ENCODE measurements around the gene CLDN3. TPM values are rescaled to one million over a fixed set of nuclear protein-coding genes. Genes with fewer than 3 reads are reported as not detected.
A peak's percentile ranks its signal among the peaks of the same experiment; 100 is the strongest.
"Not testable (repeated sequence)": the region's sequence is repeated elsewhere in the genome, so short reads cannot be mapped to it uniquely, and the experiment has no call there.

The CLDN3 gene, protein sequence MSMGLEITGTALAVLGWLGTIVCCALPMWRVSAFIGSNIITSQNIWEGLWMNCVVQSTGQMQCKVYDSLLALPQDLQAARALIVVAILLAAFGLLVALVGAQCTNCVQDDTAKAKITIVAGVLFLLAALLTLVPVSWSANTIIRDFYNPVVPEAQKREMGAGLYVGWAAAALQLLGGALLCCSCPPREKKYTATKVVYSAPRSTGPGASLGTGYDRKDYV
- total RNA-seq (2014; rRNA removed; shearing (Covaris generic)): not detected in 2 replicates

DNA sequence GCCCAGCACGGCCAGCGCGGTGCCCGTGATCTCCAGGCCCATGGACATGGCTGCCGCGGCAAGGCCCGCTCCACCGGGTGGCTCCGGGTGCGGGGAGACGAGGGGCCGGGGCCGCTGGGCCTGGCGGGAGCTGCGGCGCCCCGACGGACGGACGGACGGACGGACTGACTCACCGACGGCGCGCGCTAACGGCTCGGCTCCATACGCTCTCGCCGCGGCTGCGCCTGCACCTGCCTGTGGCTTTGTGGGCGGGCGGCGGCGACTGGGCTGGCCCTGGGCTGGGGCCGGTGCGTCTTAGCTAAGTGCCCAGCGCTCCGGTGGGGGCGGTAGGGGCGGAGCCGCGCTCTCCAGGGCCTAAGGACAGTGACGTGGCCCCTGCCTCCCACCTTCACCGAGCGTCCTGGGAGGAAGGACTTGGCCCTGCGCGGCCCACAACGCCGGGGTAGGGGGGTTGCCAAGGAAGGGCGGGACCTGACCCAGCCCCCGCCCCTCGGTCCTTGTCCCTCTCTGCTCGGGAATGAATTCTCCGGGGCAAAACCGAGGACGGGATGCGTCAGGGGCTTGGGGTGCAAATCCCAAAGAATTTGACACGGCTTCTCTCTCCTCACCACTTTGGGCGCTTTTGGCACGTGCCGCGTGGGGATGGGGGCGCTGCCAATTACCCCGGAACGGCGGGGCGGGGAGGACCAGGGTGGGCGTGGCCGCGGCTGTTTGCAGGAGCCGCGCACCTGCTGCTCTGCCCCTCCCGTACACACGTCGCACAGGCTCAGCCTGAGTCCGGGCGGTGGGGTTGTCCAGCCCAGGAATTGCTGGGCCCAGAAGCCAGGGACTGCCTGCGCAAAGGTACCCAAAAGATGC lies at the start of gene CLDN3:
Gene CLDN3, minus strand, starts transcription at position 269 of the 858 bp plus-strand sequence. Its CDS starts 221 bp downstream, at position 48.
- DNase-seq (ENCODE audit: low spot score): peak; percentile 88
- in situ Hi-C loops (cut with HindIII; ENCODE audit: low sequenced_read_pairs): no loop called here

DNA sequence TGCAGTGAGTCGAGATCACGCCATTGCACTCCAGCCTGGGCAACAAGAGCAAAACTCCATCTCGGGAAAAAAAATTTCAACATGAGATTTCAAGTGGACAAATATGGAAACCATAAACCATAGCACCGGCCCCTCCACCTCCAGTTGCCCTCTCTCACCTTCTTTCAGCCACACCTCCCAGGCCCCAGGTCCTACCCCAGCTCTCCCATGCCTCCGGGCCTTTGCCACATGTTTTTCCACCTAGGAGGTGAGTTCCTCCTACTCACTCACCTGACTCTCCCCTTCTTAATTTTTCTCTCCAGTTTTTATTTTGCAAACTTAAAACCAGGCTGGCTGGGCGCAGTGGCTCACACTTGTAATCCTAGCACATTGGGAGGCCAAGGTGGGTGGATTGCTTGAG lies 47.1 kb upstream of the CLDN3 start:
- in situ Hi-C loops (cut with HindIII; ENCODE audit: low sequenced_read_pairs): no loop called here
- DNase-seq (ENCODE audit: low spot score): no peak

DNA sequence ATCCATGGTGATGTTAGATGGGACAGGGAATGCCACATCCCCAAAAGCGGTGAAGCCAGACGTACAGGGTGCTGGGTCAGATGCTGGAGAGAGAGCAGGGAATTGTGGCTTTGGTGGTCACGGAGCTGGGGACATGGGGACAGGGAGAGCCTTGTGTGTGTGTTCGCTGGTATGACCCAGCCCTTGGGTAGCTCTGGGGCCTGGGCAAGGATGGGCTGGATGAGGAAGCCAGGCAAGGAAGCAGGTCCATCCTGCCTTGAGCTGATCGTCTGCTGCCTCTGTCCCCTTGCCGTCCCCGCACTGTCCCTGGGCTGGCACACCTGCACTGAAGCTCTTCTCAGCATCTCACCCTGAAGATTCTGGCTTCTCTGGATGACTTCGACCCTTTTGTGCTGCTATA lies 45.4 kb upstream of the CLDN3 start:
- in situ Hi-C loops (cut with HindIII; ENCODE audit: low sequenced_read_pairs): no loop called here
- DNase-seq (ENCODE audit: low spot score): no peak

DNA sequence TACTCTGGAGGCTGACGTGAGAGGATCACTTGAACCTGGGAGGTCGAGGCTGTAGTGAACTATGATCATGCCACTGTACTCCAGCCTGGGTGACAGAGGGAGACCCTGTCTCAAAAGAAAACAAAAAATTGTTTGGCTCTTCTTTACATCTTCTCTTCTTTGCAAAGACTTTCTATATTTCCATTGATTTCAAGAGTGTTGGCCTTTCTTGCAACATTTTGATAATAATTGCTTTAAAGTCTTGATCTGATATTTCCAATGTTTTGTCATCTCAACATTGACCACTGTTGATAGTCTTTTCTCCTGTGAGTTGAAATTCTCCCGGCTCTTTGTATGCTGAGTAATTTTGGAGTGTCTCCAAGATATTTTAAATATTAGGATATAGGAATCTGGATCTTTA lies 42.9 kb upstream of the CLDN3 start:
- DNase-seq (ENCODE audit: low spot score): no peak
- in situ Hi-C loops (cut with HindIII; ENCODE audit: low sequenced_read_pairs): no loop called here

DNA sequence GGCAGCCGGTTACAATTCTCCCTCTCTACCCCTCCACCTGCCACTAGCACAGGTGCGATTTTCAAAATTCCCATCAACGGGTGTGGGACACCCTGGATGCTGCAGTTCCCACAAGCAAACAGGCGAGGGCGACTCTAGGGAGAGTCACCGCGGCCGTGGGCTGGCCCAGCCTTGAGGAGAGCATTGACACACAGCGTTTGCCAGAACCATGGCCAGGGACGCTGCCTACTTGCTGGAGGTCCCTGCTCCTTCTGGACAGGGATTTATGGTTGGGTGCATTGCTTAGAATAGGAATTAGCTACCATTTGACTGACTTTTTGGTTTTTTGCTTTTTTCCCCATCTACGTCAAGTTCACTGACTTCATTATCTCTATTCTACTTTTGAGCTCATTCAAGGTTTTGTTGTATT lies 41.7 kb upstream of the CLDN3 start:
- DNase-seq (ENCODE audit: low spot score): peak; percentile 54
- in situ Hi-C loops (cut with HindIII; ENCODE audit: low sequenced_read_pairs): no loop called here

DNA sequence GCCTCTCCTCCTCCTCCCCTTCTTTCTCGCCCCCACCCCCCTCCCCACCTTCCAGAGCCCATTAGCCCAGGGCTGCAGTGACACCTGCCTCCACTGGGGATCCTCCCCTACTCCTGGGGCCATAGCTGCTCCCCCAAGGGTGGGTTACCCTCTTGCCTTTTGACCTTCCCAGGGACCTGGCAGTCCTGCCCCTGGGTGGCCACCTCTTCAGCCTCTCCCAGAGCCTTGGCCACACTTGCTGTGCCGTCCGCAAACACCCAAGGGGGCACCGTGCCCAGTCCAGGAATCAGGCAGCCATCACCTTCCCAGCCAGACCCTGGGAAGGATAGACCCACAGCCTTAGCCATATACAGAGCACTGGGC lies 40.9 kb upstream of the CLDN3 start:
- in situ Hi-C loops (cut with HindIII; ENCODE audit: low sequenced_read_pairs): no loop called here
- no peak for DNase-seq (ENCODE audit: low spot score)

DNA sequence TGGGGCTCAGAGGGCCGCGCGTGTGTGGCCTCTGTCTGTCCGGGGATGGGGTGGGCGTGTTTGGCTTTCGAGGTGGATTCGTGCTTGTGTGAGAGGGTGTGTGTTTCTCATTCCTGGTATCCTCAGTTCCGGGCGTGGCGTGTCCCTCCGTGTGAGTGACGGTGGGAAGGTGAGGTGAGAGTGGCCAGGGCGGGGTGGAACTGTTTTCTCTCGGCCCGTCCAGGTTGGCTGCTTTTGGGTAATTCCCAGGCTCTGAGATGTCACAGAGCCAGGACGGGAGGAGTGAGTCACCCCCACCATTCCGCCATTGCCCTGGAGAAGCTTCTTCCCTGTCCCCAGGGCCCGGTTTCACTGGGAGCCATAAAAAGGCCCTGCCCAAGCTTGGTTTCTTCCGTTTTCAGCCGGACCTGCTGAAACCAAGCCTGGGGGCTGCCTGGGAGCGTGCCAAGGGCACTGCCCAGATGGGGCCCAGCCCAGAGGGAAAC lies 39.4 kb upstream of the CLDN3 start:
- in situ Hi-C loops (cut with HindIII; ENCODE audit: low sequenced_read_pairs): no loop called here
- DNase-seq (ENCODE audit: low spot score): no peak

DNA sequence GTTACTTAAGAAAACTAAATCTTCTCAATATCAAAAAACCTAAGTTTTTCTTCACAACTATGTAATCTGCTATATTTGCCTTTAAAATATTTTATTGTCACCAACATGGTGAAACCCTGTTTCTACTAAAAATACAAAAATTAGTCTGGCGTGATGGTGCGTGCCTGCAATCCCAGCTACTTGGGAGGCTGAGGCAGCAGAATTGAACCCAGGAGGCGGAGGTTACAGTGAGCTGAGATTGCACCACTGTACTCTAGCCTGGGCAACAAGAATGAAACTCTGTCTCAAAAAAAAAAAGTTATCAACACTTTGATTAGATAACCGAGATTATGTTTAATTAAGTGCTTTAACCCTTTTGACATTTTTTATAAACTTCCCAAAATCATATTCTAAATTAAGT lies 32.4 kb upstream of the CLDN3 start:
- no peak for DNase-seq (ENCODE audit: low spot score)
- in situ Hi-C loops (cut with HindIII; ENCODE audit: low sequenced_read_pairs): no loop called here

DNA sequence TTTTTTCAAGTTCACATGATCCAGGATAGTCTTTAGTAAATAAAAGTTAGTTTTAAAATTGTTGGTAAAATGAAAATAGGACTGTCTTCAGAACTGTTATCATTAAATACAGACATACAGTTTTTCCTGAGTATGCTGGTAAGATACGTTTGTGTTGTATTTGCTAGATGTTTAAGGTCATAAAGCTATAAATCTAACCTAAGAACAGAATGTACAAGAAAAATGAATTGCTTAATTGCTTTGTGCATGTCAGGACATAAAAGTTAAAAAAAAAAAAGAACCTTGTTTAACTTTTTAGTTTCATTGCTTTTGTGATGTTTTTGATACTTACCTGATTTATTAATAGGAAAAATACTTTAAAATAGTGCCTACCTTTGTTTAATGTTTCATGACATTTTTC lies 31.5 kb upstream of the CLDN3 start:
- in situ Hi-C loops (cut with HindIII; ENCODE audit: low sequenced_read_pairs): no loop called here
- no peak for DNase-seq (ENCODE audit: low spot score)

DNA sequence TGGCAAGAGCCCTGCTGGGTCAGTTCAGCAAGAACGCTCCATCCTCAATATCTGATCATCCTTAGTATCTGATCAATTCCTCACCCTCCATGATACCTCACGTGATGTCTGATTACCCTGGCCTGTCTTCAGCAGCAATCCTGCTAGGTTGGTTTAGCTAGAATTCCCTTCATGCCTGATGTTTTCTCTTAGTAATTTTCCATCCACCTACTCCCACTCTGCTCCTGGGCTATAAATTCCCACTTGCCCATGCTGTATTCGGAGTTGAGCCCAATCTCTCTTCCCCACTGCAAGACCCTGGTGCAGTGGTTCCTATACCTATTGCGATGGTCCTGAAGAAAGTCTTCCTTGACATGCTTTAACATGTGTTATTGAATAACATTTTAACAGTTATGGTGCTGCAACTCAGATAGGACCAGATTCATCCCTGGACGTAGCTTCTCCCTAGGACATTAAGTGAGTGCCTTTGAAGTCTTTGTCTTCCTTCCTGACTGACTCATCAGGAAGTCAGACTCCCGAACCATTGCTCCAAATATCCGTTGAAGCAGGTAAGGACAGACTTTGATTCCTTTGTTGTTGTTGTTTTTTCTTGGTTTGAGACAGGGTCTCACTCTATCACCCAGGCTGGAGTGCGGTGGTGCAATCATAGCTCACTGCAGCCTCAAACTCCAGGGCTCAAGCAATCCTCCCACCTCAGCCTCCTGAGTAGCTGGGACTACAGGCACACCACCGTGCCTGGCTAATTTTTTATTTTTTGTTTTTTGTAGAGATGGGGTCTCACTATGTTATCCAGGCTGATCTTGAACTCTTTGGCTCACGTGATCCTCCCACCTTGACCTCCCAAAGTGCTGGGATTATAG lies 29.4 kb upstream of the CLDN3 start:
- in situ Hi-C loops (cut with HindIII; ENCODE audit: low sequenced_read_pairs): no loop called here
- no peak for DNase-seq (ENCODE audit: low spot score)

DNA sequence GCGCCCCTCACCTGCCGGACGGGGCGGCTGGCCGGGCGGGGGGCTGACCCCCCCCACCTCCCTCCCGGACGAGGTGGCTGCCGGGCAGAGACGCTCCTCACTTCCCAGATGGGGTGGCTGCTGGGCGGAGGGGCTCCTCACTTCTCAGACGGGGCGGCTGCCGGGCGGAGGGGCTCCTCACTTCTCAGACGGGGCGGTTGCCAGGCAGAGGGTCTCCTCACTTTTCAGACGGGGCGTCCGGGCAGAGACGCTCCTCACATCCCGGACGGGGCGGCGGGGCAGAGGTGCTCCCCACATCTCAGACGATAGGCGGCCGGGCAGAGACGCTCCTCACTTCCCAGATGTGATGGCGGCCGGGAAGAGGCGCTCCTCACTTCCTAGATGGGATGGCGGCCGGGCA lies 27.1 kb upstream of the CLDN3 start:
- in situ Hi-C loops (cut with HindIII; ENCODE audit: low sequenced_read_pairs); DNase-seq (ENCODE audit: low spot score): not testable (repeated sequence)

DNA sequence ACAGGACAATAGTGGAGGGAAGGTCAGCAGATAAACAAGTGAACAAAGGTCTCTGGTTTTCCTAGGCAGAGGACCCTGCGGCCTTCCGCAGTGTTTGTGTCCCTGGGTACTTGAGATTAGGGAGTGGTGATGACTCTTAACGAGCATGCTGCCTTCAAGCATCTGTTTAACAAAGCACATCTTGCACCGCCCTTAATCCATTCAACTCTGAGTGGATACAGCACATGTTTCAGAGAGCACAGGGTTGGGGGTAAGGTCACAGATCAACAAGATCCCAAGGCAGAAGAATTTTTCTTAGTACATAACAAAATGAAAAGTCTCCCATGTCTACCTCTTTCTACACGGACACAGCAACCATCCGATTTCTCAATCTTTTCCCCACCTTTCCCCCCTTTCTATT lies 26.6 kb upstream of the CLDN3 start:
- in situ Hi-C loops (cut with HindIII; ENCODE audit: low sequenced_read_pairs); DNase-seq (ENCODE audit: low spot score): not testable (repeated sequence)

DNA sequence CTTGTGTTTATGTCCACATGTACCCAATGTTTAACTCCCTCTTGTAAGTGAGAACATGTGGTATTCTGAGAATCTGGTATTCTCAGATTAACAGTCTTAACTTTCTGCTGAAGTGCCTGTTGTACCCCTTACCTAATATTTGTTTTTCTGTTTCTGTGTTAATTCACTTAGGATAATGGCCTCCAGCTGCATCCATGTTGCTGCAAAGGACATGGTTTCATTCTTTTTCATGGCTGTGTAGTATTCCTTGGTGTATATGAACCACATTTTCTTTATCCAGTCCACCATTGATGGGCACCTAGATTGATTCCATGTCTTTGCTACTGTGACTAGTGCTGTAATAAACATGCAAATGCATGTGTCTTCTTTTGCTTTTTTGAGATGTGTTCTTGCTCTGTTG lies 25.1 kb upstream of the CLDN3 start:
- DNase-seq (ENCODE audit: low spot score); in situ Hi-C loops (cut with HindIII; ENCODE audit: low sequenced_read_pairs): not testable (repeated sequence)

DNA sequence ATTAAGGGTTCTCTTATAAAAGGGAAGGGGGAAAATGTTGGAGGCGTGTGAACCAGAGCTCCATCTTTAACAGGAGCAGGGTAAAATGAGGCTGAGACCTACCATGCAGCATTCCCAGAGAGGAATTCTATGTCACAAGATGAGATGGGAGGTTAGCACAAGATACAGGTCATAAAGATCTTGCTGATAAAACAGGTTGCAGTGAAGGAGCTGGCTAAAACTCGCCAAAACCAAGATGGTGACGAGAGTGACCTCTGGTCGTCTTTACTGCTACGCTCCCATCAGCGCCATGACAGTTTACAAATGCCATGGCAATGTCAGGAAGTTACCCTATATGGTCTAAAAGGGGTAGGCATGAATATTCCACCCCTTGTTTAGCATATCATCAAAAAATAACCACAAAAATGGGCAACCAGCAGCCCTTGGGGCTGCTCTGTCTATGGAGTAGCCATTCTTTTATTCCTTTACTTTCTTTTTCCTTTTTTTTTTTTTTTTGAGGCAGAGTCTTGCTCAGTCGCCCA lies 21.2 kb upstream of the CLDN3 start:
- in situ Hi-C loops (cut with HindIII; ENCODE audit: low sequenced_read_pairs); DNase-seq (ENCODE audit: low spot score): not testable (repeated sequence)

DNA sequence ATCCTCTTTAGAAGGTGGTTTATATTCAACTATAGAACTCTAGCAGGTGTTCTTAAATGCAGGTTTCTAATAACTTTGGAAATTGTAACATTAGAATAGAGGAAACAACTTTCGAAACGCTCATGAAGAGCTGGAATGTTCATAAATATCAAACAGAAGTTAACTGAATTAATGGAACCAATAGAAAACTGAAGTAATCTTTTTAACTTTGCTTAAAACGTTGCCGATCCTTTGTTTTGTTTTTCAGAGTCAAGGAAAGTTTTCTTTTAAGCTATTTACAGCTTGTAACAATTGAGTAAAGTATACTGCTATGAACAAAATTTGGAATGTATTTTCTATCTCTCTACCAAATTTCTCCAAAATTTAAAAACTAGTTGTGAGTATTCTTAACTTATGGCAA lies 19.0 kb upstream of the CLDN3 start:
- in situ Hi-C loops (cut with HindIII; ENCODE audit: low sequenced_read_pairs): no loop called here
- DNase-seq (ENCODE audit: low spot score): no peak

DNA sequence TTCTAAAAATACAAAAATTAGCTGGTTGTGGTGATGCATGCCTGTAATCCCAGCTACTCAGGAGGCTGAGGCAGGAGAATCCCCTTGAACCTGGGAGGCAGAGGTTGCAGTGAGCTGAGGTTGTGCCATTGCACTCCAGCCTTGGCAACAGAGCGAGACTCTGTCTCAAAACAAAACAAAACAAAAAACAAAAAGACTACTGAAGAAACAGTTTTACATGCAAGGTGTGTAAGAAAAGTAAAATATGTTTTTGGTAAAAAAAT lies 17.6 kb upstream of the CLDN3 start:
- in situ Hi-C loops (cut with HindIII; ENCODE audit: low sequenced_read_pairs); DNase-seq (ENCODE audit: low spot score): not testable (repeated sequence)

DNA sequence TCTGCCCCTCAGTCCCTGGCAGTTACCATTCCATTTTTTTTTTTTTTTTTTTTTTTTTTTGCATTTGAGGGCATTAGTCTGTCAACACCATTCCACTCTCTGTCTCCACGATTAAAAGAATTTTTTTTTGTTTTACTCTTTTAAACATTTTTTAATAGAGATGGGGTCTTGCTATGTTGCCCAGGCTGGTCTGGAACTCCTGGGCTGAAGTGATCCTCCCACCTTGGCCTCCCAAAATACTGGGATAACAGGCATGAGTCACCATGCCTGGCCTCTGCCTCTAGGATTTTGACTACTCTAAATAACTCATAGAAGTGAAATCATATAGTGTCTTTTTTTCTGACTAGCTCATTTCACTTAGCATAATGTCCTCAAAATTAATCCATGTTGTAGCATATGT lies 16.5 kb upstream of the CLDN3 start:
- in situ Hi-C loops (cut with HindIII; ENCODE audit: low sequenced_read_pairs): no loop called here
- no peak for DNase-seq (ENCODE audit: low spot score)

DNA sequence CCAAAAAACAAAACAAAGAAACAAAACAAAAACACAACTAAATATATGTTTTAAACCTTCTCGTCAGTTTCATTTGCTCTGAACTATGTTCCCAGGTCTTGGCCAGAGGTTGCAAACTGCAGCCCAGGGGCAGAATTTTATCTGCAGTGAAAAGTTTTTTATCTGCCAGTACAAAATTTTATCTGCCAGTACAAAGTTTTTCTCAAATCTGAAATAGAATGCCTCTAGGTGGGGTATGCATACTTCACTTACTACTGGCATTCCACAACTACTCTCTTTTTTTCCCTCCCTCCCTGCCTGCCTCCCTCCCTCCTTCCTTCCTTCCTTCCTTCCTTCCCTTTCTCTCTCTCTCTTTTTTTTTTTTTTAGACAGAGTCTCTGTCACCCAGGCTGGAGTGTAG lies 9.4 kb upstream of the CLDN3 start:
- DNase-seq (ENCODE audit: low spot score): no peak
- in situ Hi-C loops (cut with HindIII; ENCODE audit: low sequenced_read_pairs): no loop called here

DNA sequence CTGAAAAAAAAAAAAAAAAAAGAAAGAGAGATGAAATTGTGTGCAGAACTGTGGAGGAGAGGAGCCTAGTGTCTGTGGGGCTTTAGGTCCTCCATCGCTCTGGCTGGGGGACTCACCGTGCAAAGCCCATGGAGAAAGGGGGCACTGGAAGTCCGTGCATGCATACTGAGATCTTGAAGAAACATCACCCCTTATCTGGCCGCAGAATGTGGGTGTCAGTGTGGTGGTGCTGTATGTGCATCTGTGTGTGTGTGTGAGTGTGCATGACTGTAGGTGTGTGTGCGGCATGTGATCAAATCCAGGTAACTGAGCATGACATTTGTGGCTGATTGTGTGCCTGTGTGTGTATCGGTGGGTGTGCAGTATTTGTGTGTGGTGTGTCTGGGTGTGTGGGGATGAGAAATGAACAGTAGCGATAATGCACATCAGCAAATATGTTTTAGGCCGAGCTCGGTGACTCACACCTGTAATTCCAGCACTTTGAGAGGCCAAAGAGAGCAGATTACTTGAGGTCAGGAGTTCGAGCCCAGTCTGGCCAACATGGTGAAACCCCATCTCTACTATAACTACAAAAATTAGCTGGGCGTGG lies 8.8 kb upstream of the CLDN3 start:
- in situ Hi-C loops (cut with HindIII; ENCODE audit: low sequenced_read_pairs): no loop called here
- no peak for DNase-seq (ENCODE audit: low spot score)

All from G401 (cell line).